ENCODE measurements around the gene MAPK4. TPM values are rescaled to one million over a fixed set of nuclear protein-coding genes. Genes with fewer than 3 reads are reported as not detected.
A peak's percentile ranks its signal among the peaks of the same experiment; 100 is the strongest.

MAPK4 gene
- total RNA-seq, 1 experiment from 2014 or later = 1.8 TPM

GRCh38 chr18:50647792-50648191, 87.9 kb downstream of the MAPK4 start:
- no peak for DNase-seq (ENCODE audit: extremely low read depth, low read depth)

GRCh38 chr18:50649821-50650220, 89.9 kb downstream of the MAPK4 start:
- no peak for DNase-seq (ENCODE audit: extremely low read depth, low read depth)

DNA sequence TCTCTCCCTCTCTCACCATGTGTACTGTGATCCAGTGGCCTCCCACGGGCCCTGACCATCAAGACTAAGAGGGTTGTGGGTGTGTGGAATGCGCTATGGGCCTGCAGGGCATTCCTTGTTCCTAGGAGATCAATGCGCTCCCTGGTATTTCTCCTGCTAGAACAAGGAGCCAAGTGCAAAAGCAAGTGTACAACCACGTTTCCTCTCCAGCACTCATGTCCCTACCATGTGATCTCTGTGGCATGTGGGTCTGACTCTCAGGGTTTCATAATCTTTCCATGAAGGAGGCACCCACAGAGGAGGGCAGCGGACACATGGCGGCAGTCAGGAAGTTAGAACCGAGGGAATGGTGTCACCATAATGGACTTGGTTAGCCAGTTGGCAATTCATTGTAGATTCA, 91.4 kb downstream of the MAPK4 start:
- DNase-seq (ENCODE audit: extremely low read depth, low read depth) = no peak

DNA sequence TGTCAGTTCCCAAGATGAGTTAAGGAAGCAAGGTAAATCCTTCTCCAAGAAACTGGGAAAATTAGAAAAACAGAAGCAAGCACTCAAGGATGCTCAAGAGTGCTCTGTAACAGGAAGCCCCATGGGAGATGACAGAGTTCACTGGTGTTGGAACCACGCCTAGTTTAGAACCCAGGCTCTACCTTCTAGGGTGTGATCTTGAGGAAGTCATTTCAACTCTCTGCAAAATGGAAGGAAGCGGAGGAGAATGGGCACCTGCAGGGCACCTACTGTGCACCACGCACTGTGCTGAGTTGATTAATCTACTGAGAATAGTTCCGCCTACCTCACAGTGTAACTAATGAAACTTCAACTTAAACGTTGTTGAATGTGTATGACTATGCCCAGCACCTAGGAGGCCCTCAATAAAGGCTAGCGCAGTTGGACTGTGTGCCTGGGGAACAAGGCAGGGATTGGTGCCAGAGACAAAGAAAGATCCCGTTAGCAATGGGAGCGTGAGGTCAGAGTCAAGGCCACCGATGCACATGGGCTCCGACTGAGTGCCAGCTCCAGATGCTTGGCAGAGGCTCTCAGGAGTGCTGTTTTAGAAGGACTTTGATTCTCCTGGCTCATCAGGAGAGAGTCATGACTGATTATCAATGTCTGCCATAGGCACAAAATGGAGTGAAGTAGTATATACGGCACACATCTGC, 93.7 kb downstream of the MAPK4 start:
- no peak for DNase-seq (ENCODE audit: extremely low read depth, low read depth)

GRCh38 chr18:50654211-50654610, 94.3 kb downstream of the MAPK4 start:
- no peak for DNase-seq (ENCODE audit: extremely low read depth, low read depth)

GRCh38 chr18:50654658-50655550, 95.0 kb downstream of the MAPK4 start:
- no peak for DNase-seq (ENCODE audit: extremely low read depth, low read depth)

- no peak for DNase-seq (ENCODE audit: extremely low read depth, low read depth)
These were observed 96.5 kb downstream of the MAPK4 start for GRCh38 chr18:50656396-50656795.

DNA sequence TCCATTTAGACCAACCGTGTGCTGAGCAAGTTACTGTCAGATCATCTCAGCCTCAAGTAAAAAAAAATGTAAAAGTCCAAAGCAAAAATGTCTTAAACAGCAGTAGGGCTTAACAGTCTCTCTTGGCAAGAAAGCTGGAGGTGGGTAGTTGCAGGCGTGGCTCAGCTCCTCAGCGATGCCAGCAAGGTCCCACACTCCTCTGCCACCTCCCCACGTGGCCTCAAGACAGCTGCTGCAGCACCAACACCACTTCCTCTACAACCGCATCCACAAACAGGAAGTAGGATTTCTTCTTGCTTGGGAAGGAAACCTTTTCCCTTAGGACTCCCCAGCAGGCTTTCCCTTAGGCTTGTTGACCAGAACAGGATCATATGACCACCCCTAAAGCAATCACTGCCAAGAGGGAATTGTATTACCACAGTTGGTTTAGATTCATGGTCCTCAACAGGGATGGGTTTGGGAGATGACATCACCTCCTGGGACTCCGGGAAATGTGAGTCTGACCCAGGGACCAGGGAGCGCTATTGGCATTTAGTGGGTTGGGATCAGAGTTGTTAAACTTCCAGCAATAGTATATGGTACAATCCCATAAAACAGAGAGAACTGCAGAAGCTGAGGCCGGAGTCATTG, 97.1 kb downstream of the MAPK4 start:
- no peak for DNase-seq (ENCODE audit: extremely low read depth, low read depth)

DNA sequence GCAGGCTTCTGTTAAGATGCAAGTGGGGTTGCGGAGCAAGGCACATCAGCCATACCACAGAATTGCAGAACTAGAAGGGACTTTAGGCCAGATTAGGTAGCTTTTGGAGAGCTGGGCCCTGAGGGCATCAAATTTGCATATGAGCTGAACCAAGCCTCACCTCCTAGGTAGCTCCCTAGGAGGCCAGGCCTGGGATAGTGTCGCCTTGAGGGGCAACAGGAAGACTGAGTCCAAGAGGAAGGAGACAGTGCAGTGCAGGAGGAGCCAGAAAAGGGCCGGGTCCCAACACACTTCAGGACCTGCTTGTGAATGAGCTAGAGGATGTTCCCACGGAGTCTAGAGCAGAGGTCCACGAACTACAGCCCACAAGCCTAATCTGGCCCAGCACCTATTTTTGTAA, 98.7 kb downstream of the MAPK4 start:
- no peak for DNase-seq (ENCODE audit: extremely low read depth, low read depth)

GRCh38 chr18:50659091-50660003, 99.5 kb downstream of the MAPK4 start:
- DNase-seq (ENCODE audit: extremely low read depth, low read depth) = peak; percentile 23

DNA sequence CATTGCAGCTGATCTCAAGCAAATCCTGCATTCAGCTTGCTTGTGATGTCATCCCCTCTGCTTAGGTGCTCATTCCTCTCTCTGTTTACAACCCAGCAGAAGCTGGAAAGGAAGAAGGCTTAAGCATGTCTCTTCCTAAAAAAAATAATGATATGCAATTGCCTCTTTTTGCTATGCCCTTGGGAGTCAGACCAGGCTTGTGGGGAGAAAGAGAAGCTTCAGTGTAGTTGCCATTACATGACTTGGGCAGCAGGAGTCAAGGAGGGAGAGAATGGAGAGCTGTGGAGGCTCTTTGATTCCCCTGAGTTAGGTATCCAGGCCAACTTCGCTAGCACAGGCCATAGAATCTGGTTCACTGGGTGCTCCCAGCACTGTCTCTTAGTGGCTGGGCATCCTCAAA, 101.1 kb downstream of the MAPK4 start:
- DNase-seq (ENCODE audit: extremely low read depth, low read depth) = no peak

DNA sequence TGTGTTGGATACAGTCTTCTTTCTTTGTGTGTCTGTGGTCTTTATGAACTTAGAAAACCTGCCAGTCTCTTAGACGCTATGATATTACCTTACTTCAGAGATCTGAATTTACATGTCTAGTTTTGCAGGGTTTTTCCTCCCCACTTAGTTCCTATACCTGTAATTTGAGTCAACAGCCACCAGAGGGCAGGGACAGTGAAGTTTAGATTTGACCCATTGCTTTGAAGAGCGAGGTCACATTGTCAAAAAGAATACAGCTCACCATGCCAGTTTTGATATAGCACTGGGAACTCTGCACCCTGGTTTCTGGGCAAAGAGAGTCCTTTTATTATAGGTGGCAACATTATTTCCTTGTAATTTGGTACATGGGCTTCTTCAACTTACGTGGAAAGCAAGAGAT, 102.3 kb downstream of the MAPK4 start:
- peak; percentile 5 for DNase-seq (ENCODE audit: extremely low read depth, low read depth)

- no peak for DNase-seq (ENCODE audit: extremely low read depth, low read depth)
These were observed 103.0 kb downstream of the MAPK4 start for GRCh38 chr18:50662775-50663383.

- DNase-seq (ENCODE audit: extremely low read depth, low read depth) = no peak
These were observed 103.9 kb downstream of the MAPK4 start for GRCh38 chr18:50663626-50664441.

DNA sequence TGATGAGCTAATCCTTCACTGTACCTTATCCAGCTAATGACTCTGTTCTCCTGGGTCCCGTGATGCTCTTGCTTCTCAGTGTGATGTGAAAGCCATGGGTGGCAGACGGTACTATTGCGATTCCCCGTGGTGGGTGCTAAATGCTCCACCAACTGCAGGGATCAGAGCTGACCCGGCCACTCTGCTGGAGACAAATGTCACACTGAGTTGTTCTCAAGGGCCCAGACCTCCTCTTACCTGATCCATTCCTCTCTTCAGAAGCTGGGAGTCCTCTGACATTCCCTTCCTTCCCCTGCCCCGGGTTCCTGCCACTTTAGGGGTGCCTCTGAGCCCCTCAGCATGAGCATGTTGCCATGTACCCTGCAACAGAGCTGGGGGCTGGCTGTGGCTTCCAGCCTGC, 105.1 kb downstream of the MAPK4 start:
- no peak for DNase-seq (ENCODE audit: extremely low read depth, low read depth)

DNA sequence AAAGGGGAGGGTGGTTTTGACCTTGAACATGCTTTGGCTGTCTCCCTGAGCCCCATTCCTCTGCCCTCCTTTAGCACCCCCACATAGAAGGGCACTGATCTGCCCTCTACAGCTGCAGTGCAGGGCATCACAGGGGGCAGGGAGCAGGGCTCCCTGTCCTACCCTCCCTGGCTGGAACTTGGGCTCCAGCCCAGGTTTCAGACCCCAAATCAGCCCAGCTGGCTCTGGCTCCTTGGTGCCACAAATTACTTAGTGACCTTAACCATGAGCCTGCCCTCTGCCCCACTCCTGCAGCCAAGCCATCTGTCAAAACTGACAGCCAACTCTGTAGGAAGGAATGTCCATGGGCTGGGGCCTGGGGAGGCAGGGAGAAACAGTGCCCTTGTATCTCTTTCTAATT, 105.6 kb downstream of the MAPK4 start:
- no peak for DNase-seq (ENCODE audit: extremely low read depth, low read depth)

DNA sequence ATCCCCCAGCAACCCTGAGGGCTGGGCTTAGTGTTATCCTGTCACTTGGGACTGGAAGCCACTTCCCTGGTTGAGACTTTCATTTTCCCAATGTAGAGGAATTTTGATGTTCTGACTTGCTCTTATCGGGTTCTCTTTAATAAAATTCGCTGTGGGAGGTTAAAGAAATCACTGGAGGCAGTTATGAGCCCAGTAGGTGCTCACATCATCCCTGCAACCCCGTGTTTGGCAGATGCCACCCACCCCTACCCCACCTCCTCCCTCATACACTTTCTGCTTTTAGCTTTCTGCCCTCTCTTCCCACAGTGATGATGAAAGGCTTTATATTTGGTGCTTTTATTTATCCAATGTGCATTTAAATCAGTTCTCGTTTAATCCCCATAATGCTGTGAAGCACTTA, 106.6 kb downstream of the MAPK4 start:
- DNase-seq (ENCODE audit: extremely low read depth, low read depth) = no peak

DNA sequence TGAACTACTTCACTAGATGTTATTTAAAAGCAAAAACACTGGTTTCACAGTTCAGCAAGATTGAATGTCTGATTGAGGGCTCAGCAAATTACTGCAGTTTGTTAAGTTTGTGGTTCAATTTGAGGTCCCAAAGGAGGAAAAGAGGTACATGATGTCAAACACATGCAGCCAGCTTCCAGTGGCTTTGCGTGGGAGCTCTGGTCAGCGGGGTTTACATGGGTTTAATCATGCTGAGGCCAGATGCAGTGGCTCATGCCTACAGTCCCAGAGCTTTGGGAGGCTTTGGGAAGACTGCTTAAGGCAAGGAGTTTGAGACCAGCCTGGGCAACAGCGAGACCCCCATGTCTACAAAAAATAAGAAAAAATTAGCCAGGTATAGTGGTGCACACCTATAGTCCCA, 111.5 kb downstream of the MAPK4 start:
- no peak for DNase-seq (ENCODE audit: extremely low read depth, low read depth)

DNA sequence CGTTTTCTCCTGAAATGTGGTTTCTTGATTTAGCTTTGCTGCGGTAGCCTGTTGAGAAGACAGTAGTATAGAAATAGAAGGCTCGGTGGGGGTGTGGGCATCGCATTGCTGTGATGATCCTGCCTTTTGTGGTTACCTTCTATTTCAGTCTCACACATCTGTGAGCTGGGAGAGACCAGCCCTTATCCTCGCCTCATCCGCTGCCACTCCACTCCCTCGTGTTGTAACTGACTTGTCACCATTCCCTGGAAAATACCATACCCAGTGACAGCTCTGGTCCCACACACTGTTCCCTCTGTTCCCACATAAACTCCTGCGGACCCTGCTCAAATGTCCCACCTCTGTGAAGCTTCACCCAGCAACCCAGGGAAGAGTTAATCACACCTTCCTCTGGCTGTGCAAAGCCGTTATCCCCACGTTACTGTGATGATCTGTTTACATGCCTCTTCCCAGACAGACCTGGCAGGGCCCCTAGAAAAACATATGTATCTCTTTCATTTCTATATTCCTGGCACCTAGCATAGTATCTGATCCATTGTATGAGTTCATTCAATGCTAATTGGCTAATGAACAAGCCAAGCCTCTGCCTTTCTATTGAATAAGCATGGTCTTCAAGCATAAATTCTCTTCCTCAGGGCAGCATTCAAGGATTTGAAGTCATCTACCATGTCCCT, 114.6 kb downstream of the MAPK4 start:
- DNase-seq (ENCODE audit: extremely low read depth, low read depth) = no peak

Measured in NCI-H460 (cell line).